HG03175 (cell line): ENCODE results near the gene STAB1.
"Not testable (repeated sequence)": the region's sequence is repeated elsewhere in the genome, so short reads cannot be mapped to it uniquely, and the experiment has no call there.

ENCODE experiments used
- ATAC-seq: cut with Tn5 transposase; IDR thresholded peaks from one replicate; pipeline ENCODE4 v1.9.1; 2021; ENCODE audit warnings: mild to moderate bottlenecking, moderate library complexity; ENCODE audit not compliant: unreplicated experiment

STAB1 gene

GRCh38 chr3:52521881-52522650 lies 26.9 kb downstream of the STAB1 start:
- ATAC-seq, result no peak

- ATAC-seq, result no peak
Observed at GRCh38 chr3:52522651-52523251, 27.6 kb downstream of the STAB1 start.

DNA sequence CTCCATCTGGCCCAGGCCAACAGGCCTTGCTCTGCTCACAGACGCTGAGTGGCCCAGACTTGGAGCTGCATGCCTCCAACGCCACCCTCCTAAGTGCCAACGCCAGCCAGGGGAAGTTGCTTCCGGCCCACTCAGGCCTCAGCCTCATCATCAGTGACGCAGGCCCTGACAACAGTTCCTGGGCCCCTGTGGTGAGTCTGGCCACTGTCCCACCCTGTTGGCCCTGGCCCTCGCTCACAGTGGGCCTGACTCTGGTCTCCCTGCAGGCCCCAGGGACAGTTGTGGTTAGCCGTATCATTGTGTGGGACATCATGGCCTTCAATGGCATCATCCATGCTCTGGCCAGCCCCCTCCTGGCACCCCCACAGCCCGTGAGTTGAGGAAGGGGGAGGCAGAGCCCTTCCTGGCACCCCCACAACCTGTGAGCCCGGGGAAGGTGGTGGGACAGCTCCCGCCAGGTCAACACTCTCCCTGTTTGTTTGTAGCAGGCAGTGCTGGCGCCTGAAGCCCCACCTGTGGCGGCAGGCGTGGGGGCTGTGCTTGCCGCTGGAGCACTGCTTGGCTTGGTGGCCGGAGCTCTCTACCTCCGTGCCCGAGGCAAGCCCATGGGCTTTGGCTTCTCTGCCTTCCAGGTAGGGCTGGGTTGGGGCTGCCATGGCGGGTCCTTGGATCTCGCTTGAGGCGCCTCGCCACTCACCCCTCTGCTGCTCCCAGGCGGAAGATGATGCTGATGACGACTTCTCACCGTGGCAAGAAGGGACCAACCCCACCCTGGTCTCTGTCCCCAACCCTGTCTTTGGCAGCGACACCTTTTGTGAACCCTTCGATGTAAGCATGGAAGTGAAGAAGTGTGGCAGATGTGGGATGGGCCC lies 28.5 kb downstream of the STAB1 start:
- no peak for ATAC-seq

GRCh38 chr3:52524258-52524751 lies 29.2 kb downstream of the STAB1 start:
- no peak for ATAC-seq

- no peak for ATAC-seq
Observed at GRCh38 chr3:52524752-52525679, 29.9 kb downstream of the STAB1 start.

GRCh38 chr3:52525680-52526561 lies 30.8 kb downstream of the STAB1 start:
- ATAC-seq, result no peak

- not testable (repeated sequence) for ATAC-seq
Observed at GRCh38 chr3:52526671-52527038, 31.5 kb downstream of the STAB1 start.

GRCh38 chr3:52527039-52527731 lies 32.0 kb downstream of the STAB1 start:
- ATAC-seq, result no peak

GRCh38 chr3:52527732-52528585 lies 32.8 kb downstream of the STAB1 start:
- ATAC-seq, result no peak

GRCh38 chr3:52528586-52529375 lies 33.6 kb downstream of the STAB1 start:
- no peak for ATAC-seq

GRCh38 chr3:52529376-52530333 lies 34.5 kb downstream of the STAB1 start:
- no peak for ATAC-seq

GRCh38 chr3:52530918-52531826 lies 36.0 kb downstream of the STAB1 start:
- no peak for ATAC-seq

GRCh38 chr3:52531860-52532516 lies 36.9 kb downstream of the STAB1 start:
- no peak for ATAC-seq

DNA sequence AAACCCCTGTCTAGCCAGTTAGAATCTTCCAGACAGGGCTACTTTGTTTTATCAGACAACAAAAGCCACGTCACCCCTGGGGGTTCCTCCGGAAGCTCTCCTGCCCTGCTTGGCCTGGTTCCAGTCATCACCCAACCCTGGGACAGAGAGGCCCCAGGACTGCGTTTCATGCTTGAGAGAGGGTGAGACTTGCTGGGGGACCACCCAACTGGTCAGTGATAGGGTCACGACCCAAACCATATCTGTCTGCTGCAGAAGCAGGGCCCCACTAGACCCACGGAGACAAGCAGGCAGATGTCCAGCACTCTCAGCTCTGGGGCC lies 37.3 kb downstream of the STAB1 start:
- no peak for ATAC-seq
